HG02981 (cell line): ENCODE measurements around the gene AJM1.
A peak's percentile ranks its signal among the peaks of the same experiment; 100 is the strongest.
"Not testable (repeated sequence)": the region's sequence is repeated elsewhere in the genome, so short reads cannot be mapped to it uniquely, and the experiment has no call there.

Experiments used
- ATAC-seq: cut with Tn5 transposase; IDR thresholded peaks from one replicate; pipeline ENCODE4 v1.9.1; 2021; ENCODE audit warnings: mild to moderate bottlenecking, moderate library complexity; ENCODE audit not compliant: unreplicated experiment

AJM1 gene

DNA sequence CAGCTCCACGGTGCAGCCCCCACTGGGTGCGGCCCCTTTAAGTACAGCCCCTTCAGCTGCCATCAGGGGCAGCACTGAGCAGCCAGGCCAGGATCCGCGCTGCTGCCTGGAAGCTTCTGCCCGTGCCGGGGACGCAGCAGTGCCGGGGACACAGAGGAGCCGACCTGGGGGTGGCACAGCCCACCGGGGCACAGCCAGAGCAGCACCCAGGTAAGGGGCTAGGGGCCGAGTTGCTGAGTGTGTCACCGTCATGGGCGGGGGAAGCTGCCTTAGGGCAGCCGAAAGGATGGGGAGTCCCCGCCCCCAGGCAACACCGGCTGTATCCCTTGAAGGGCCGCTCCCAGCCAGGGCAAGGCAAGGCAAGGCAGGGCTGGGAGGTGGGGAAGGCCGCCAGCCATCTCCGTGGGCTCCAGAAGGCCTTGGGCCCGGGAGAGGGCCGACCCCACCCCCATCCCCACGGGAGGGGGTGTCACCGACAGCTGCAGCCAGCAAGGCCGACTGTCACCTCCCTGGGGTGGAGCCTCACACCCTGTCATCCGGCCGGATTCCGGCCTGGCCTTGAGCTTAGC, at the start of gene AJM1:
TSS of gene AJM1 (plus strand) at position 99 of the 569 bp plus-strand sequence. CDS start 1,937 bp downstream, outside the sequence.
- ATAC-seq: peak; percentile 60

DNA sequence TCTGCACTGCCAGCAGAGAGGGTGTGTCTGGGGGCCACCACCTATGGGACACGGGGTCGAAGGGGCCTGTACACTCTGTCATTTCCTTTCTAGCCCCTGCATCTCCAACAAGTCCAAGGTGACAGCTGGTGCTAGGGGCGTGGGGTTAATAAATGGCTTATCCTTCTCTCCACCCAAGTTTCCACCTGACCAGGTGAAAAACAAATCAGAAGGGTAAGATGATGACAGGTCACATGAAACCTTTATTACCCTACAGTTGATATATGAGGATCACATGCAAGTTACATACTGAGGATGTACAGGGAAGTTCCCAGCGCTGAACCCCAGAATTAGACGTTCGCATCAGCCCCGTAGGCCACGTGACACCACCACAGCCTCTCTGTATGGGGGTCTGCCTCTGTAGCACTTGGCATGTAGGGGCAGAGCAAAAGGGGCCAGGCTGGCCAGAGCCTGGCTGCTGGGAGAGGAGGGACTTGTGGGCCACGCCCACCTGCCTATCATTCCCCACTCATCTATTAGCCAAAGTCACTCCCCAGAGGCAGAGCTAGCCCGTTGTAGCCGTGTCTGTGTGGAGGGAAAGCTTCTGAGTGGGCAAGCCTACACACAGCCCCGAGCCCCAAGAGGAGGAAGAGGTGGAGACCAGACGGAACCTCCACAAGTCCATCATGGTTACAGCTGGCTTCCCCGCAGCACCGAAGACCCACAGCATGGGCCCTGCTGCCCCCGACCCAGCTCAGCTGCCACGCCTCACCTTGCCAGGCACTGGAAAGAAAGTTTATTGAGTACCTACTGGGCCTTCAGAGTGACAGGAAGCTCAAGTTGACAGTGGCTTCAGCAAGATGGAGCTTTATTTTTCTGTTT, 49.0 kb upstream of the AJM1 start:
- no peak for ATAC-seq

DNA sequence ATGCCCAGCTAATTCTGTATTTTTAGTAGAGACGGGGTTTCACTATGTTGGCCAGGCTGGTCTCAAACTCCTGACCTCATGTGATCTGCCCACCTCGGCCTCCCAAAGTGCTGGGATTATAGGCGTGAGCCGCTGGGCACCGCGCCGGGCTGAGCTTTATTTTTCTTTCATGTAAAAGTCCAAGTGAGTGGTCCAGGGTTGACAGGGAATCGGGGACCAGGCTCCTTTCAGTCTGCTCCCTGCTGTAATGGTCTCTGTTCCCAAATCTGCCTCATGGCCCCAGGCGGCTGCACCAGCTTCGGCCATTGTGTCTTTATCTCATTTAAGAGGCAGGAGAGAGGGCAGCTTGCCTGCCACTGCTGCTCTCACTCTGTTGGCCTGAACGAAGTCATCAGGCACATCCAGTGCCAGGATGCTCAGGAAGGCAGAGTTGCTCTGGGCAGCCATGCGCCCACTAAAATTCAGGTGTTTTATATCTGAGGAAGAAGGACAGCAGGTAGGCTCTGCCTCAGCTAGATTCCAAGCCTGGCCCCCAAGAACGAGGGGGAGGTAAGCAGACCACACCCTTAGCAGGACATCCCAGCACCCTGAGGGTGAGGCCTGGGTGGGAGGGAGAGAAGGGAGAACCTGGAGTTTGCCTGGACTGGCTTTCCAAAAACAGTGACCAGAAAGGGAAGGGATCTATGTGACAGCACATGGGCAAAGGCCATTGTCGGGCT, 47.8 kb upstream of the AJM1 start:
- ATAC-seq: no peak

DNA sequence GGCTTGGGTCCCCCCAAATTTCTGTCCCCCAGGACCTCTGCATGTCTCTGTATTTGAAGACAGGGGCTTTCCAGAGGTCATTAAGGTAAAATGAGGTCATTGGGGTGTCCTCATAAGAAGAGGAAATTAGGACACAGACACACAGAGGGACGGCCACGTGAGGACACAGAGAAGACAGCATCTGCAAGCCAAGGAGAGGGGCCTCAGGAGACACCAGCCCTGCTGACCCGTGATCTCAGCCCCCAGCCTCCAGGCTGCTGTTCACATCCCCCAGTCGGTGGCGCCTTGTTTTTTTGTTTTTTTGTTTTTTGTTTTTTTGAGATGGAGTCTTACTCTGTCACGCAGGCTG, 47.3 kb upstream of the AJM1 start:
- no peak for ATAC-seq

DNA sequence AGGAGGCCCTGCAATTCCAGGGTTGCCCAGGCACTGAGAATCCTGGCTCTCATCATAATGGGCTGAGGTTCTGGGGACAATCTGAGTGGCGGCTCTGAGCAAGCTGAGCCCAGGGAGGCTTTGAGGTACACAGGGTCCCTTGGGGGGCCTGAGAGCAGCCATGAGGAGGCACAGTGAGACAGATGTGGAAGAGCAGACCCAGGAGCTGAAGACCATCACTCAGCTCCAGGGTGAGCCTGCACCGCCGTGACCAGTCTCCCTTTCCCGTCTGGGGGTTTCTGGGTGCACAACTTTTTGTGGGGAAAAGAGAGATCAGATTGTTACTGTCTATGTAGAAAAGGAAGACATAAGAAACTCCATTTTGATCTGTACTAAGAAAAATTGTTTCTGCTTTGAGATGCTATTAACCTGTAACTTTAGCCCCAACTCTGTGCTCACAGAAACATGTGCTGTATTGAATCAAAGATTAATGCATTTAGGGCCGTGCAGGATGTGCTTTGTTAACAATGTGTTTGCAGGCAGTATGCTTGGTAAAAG, 46.0 kb upstream of the AJM1 start, which contains the start of gene CCDC183:
TSS of gene CCDC183 (plus strand) at position 101 of the 537 bp plus-strand sequence. CDS start at position 161, 60 bp downstream.
- ATAC-seq: no peak

DNA sequence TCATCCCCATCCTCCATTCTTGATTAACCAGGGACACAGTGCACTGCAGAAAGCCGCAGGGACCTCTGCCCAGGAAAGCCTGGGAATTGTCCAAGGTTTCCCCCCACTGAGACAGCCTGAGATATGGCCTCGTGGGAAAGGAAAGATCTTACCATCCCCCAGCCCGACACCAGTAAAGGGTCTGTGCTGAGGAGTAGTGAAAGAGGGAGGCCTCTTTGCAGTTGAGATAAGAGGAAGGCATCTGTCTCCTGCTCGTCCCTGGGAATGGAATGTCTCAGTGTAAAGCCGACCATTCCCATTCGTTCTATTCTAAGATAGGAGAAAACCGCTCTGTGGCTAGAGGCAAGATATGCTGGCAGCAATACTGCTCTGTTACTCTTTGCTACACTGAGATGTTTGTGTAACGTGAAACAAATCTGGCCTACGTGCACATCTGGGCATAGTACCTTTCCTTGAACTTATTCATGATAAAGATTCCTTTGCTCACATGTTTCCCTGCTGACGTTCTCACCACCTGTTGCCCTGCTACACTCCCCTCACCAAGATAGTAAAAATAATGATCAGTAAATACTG, 45.4 kb upstream of the AJM1 start:
- ATAC-seq: not testable (repeated sequence)

DNA sequence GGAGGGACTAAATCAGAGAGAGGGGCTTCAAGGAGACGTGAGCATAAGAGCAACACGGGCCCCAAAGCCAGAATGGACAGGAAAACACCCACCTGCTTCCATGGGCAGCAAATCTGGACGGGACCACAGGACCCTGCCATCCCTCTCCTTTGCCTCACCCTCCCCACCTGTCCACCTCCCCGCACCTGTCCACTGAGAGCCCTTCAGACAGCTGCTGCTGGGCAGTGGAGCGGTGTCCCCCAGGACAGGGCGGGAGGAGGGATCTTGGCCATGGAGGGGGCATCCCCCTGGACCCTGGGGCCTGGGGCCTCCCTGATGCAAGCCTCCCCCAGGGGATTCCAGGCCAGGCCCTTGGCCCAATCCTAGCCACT, 43.6 kb upstream of the AJM1 start:
- ATAC-seq: no peak

DNA sequence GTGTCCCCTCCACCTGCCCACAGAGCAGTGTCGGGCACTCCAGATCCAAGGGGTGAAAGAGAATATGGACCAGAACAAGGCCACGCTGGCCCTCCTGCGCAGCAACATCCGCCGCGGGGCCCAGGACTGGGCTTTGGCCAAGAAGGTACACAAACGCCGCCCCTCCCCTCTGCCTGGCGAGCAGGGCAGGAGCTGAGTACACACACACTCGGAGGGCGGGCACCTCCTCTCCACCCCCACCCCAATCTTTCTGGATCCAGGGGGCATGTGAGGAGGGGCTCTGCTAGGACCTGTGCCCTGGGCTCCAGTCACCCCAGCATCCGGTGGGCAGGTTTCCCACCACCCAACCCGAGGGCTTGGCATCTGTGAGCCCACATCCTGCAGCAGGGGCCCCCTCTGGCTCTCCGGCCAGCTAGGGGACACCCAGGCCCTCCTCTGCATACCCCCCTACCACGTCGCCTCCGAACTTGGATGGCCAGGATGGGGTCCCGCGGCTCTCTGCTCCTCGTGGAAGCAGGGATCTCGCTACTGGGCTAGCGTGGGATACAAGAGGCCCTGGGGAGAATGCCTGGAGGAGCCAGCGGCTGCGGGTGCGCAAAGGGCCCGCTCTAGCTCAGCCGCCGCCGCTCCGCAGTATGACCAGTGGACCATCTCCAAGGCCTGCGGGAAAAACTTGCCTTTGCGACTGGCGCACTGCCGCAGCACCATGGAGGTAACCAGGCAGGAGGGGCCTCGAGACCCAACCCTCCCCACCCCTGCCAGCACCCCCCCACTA, 43.0 kb upstream of the AJM1 start:
- ATAC-seq: no peak

DNA sequence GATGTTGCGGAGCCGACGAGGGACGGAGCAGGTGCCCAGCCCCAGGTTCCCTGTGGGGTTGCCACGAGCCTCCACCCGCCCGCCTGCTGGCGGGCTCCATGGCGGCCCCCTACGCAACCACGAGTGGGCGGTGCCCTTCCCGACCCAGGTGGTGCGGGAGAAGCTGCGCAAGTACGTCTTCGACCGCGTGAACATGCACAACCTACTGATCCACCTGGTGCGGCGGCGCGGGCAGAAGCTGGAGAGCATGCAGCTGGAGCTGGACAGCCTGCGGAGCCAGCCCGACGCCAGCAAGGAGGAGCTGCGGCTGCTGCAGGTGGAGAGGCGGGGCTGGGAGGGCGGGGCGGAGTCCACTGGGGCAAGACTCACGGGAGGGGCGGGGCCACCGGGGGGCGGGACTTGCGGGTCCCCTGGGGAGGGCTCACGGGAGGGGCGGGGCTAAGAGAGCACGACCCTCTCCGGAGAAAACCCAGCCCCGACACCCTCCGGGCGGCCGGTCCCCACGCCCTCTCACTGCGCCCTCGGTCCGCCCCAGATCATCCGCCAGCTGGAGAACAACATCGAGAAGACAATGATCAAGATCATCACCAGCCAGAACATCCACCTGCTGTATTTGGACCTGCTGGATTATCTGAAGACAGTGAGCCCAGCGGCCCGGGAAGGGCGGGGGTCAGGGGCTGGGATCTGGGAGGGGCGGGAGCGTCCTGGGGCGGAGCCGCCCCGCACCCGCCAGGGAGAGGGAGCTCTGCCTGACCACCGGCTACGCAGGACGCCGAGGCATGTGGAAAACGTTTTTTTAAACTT, 42.2 kb upstream of the AJM1 start:
- ATAC-seq: no peak

DNA sequence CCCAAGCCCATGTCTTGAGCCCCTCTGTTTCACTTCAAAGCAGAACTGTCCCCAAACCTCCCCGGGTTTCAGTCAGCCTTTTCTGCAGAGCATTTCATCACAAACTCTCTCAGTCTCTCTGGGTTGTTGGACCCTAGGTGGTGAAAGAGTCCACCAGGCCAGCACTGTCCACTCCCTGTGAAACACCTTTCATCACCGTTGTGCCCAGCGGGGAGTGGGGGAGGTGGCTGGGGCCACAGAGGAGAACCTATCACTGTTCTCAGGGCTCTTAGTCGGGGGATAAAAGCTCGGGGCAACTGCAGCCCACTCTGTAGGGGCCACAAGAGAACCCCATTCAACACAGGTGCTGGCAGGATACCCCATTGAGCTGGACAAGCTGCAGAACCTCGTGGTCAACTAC, 40.0 kb upstream of the AJM1 start:
- ATAC-seq: no peak

DNA sequence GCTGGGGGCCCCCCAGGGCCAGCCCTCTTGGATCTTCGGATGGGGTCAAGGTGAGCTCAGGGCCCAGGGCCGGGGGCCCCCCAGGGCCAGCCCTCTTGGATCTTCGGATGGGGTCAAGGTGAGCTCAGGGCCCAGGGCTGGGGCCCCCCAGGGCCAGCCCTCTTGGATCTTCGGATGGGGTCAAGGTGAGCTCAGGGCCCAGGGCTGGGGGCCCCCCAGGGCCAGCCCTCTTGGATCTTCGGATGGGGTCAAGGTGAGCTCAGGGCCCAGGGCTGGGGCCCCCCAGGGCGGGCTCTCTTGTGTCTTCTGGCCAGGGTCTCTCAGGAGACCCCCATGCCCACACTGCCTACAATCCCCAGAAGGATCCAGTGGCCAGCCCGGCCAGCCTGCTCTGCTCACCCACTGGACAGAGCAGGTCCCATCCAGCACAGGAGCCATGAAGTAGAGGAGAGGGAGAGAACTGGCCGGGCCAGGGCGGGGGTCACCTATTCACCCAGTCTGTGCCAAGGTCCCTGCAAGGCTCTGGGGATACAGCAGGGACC, 39.2 kb upstream of the AJM1 start:
- ATAC-seq: not testable (repeated sequence)

DNA sequence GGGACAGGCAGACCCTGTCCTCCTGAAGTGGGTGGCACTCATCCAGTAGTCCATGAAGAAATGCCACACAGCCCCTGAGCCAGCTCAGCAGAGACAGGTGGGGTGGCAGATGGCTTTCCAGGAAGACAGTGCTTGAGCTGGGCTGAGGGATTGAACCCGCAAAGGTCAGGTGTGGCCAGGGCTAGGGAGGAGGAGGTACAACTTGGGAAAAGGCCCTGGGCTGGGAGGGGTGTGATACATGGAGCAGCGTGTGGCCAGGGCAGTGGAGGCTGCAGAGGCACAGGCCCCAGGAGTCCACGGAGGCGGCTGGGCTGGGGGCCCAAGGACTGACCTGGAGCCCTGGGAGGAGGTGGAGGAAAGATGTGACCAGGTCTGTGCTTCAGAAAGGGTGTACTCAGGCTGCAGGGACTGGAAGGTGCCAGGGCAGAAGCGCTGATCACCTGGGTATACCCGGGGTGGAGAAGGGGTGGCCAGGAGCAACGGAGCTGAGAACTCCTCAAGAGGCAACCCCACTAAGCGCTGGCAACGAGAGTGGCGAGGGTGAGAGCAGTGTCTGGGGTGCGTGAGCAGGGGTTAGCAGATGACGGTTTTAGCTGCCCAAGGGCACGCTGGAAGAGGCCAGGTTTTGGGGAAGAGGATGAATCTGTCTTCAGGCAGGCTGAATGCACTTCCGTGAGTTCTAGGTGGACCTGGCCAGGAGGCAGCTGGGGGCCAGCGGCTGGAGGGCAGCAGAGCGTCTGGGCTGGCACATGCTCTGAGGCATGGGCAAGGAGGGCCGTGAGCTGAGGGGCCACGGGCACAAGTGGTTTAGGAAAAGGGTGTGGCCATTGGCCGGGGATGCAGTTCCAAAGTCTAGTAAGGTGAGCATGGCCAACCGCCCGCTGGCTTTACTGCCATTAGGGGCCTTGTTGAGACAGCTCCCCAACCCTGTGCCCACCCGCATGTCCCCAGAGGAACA, 38.4 kb upstream of the AJM1 start:
- no peak for ATAC-seq

DNA sequence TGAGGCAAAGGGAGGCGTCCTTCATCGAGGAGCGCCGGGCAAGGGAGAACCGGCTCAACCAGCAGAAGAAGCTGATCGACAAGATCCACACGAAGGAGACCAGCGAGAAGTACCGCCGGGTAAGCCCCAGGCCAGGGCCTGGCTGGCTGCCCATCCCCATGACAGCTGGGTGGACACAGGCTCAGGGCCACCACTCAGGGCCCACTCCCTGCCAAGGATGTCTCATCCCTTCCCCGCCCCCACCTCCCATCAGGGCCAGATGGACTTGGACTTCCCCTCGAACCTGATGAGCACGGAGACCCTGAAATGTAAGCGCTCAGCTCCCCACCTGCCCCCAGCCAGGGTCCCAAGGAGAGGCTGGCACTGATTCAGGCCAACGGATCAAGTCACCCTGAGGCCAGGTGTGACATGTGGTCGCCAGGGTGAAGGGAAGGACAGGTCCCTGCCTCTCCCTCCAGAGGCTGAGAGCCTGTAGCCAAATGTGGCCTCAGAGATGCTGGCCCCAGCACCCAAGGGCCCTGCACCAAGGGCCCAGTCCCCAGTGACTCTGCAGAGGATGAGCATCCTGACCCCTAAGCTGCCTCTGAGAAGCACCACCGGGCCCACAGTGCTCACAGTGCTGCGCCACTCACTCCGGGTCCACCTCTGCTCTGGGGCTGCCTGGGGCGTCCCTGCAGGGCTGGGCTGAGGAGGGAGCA, 37.6 kb upstream of the AJM1 start:
- no peak for ATAC-seq

DNA sequence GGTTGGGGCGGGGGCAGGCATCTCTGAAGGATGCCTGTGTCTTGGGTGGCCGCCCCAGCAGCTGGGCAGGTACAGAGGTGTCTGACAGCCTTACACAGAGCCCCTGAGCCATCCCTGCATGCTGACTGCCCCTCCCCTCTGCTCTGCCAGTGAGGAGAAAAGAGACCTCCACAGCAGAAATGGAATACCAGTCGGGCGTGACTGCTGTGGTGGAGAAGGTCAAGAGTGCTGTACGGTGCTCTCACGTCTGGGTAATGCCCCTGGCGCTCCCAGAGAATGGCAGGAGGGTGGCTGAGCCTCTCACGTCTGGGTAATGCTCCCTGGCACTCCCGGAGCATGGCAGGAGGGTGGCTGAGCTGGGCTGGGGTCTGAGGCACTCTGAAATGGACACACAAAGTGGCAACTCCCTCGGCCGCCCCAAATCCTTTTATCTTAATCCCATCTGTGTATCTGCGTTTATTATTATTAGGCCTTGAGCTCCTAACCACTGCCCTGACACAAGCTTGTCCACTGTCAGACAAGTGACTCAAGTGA, 37.0 kb upstream of the AJM1 start:
- no peak for ATAC-seq

DNA sequence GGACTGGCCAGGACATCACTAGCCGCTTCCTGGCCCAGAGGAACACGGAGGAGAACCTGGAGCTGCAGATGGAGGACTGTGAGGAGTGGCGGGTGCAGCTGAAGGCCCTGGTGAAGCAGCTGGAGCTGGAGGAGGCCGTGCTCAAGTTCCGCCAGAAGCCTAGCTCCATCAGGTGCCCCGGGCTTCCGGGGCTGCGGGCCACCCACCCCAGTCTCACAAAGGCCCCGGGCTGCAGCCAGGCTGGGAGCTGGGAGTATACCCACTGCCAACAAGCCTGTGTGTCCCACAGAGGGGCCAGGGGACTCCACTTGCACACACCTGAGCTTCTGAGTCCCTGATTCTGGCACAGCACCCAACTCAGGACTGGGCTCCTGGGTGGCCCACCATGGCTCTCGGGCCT, 36.2 kb upstream of the AJM1 start:
- no peak for ATAC-seq

DNA sequence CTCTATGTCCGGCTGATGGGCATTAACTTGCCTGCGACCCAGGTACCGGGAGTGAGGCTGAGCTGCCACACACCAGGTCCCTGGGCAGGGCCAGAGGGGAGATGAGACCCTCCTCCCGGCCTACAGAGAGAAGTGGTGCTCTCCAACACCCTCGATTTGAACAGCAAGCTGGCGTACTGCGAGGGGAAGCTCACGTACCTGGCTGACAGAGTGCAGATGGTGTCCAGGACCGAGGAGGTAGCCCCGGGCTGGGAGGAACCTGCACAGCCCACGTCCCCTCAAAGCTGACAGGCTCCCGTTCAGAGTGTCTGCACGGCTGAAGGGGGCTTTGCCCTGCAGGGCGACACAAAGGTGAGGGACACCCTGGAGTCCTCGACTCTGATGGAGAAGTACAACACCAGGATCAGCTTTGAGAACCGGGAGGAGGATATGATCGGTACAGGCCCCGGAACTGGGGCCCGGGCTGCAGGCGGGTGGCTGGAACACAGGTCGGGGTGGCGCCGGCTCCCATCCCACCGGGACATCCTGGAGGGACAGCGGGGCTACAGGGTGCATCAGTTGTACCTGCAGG, 35.6 kb upstream of the AJM1 start:
- ATAC-seq: no peak
